G401.6 (cell line): ENCODE data around the gene EFR3B.

Experiments
- FAIRE-seq: peaks from 2 replicates; lab custom pipeline; 2012; peaks lifted over from hg19 to GRCh38; lab: Jason Lieb, UNC

The EFR3B gene

DNA sequence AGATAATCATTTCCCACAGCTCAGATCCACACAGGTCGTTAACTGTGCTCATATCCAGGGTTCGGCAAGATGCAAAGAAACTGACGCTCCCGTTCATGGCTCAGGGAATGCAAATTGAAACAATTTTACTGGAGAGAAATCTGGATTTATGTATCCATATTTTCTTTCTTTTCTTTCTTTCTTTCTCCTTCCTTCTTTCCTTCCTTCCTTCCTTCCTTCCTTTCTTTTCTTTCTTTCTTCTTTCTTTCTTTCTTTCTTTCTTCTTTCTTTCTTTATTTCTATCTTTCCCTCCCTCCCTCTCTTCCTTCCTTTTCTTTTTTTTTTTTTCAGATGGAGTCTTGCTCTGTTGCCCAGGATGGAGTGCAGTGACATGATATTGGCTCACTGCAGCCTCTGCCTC, 146.5 kb downstream of the EFR3B start:
- FAIRE-seq, result no peak

DNA sequence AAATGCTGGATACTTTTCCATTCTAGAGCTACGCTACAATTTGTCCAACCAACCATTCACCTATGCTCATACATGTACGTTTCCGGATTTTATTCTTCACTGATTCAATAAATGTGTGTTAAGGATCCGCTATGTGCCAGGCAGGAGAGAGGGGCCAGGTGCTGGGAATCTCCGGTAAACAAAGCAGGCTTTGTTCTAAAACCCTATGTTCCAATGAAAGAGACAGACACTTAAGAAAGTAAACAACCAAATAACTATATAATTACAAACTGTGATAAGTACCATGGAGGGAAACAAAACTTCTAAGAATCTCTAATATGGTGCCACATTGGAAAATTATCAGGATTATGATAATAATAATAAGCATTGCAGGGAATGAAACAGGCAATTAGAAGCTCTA, 148.7 kb downstream of the EFR3B start:
- FAIRE-seq, result no peak

DNA sequence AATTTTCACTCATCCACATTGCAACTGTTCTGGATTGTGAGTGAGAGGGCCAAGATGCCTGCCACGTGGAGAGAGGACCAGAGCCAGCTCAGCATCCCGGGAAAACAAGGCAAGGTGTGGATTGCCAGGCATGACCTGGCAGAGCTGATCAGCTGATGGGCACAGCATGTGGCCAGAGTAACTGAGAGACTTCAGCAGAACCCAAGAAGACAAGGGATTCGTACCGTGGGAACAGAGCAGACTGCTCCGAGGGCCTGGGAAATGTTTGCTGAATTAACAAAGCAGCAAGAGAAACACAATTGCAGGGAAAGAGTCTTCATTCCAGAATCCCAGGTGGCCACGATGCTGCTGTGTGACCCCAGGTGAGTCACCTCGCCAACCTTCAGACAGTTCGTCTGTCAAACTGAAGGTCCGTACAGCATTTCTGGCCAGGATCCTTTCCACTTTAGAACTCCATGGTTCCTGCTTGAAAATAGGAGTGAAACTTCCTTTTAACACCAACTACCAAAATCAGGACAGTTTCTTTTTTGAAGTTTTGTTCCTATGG, 152.8 kb downstream of the EFR3B start:
- FAIRE-seq, result no peak

DNA sequence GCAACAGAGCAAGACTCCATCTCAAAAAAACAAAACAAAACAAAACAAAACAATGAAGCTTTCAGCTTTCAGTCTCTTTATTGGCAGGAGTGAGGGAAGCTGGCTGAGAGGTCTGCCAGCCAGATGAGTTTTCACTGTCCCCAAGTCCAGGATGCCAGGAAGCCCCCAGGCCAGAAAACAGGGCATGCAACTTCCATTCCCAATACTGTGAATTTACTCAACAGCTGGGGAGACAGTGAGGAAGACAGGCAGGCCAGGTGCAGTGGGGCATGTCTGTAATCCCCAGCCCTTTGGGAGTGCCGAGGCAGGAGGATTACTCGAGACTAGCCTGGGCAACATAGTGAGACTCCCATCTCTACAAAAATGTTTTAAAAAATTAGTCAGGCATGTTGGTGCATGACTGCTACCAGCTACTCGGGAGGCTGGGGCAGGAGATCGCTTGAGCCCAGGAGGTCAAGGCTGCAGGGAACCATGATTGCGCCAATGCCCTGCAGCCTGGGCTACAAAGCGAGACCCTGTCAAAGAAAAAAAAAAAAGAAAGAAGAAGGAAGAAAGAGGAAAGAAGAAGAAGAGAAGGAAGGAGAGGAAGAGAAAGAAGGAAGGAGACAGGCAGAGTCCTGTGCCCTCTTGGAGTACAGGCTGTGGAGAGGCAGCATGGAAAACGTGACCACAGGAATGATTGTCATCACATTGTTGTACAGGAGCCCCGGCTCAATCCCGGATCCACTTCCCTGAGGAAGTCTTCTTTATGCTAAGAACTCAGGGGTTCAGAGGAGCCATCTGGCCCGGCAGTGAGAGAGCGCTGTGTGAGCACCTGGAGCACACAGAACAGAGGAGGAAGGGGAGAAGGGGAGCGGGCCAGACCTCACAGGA, 155.7 kb downstream of the EFR3B start:
- no peak for FAIRE-seq

DNA sequence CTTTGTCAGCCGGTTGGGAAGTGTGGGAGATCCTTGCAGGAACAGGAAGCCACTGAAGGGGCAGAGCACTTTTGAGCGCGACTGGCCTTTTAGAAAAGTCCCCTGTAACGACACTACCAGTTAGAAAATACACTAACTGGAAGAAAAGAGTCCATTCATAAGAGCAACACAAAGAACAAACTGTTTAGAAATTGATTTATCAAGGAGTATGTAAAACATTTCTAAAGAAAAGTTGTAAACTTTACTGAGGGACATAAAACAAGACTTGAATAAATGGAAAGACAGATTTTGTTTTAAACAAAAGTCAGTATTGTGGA, 156.3 kb downstream of the EFR3B start:
- no peak for FAIRE-seq

DNA sequence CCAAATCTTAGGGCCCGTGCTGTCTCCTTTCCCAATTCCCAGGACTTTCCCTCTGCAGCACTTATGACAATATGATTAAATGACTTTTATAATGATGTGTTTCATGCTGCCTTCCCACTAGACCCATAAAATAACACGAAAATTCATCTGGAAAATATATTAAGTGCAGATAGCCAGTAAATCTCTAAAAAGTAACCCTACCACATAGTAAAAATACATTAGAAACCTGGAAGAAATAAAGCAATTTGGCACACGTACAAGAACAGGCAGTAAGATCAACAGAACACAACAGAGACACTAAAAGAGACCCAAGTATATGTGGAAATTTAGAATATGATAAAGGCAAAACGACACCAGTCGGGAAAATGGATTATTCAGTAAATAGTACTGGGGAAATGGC, 156.7 kb downstream of the EFR3B start:
- FAIRE-seq, result no peak

DNA sequence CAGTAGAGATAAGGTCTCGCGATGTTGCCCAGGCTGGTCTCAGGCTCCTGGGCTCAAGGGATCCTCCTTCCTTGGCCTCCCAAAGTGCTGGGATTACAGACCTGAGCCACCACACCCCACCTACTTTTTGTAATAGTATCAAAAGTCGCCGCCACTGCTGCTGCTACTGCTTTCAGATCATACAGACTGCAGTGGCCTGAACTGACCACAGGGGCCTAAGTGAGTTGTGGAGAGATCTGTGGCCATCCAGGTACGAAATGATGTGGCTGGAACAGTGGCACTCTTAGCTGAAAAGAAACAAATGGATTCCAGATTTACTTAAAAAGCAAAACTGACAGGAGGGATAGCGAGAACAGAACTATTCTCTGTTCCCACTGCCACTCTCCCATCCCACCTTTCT, 159.4 kb downstream of the EFR3B start:
- FAIRE-seq, result no peak

DNA sequence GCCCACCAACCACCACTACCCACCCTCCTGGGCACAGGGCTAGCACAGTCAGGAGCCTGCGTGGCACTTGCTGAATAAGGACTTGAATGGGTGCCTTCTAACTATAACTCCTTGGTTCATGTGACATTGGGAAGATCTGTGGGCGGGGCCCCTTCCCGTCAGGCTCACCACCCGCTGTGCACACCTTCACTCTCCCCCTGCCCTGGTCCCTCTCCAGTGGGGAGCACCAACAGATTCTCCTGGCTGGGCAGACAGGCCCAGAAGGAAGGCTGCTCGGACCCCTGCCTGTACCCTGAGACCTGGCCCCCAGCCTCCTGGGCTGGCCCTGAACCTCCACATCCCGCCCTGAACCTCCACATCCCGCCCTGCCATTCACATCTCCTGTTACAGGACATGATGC, 159.9 kb downstream of the EFR3B start:
- FAIRE-seq, result no peak

DNA sequence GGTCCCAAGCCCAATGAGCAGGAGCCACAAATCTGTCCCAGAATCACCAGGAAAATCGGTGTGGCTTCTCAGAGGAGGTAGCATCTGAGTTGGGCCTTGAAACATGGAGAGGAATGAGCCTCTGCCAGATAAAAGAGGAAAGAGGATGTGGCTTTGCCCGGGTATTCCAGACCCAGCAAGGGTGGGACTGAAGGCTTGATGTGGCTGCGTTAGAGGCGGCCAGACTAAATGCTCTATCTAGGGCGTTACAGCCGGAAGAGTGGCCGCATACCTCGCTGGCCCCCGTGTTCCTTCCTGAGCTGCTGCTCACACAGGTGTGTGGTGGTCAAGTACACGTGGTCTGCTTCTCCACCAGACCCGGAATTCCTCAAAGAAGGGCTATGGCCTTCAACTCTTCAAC, 160.4 kb downstream of the EFR3B start:
- FAIRE-seq, result no peak

DNA sequence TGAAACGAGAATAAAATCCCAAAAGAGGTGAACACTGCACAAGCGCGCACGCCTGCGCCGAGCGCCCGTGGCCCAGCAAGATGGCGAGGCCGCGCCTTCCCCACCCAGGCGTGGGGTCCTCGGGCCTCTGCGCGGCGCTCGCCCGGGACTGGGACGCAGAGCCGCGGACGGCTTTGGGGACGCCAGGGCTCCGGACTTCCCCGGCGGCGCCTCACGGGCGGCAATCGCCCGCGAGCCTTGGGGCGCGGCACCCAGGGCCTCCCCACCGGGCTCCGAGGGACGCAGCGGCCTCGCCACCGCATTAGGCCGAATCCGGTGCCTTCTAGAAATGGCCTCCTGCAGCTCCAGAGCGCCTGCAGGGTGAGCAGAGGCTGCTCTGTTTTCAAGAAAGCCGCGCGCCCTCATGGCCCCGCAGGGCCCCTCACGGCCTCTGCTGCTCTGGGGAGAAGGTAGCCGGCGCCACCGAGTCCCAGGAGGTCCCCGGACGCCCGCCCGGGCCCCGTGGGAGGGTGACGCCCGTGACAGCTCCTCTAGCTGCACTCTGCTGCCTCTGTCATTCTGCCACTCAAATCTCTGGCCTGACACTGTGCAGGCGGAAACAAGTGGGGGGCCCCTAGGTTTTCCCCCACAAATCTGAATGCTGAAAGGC, 162.4 kb downstream of the EFR3B start:
- no peak for FAIRE-seq

DNA sequence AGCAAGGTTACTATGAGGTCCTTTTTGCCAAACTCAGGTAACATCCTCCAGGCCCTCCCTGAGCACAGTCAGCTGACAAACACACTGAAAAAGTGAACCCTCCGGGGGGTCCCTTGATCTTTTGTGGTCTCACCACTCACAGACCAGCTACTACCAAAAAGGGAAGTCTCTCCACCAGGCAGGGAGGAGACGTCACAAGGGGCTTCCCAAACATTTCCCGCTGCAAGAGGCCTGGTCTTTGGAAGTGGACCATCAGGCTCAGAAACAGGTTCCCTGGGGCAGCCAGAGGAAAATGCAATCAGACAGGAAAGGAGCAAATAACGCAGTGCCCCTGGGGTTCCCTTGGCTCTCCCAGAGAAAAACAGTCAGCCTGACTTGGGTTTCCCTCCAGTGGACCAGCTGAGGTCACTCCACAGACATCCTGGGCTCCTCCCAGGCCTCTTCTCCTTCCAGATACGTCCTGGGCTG, 165.2 kb downstream of the EFR3B start:
- FAIRE-seq, result no peak
